Fibroblast of skin of back (primary cell): ENCODE results near the gene ZNF236.

Source experiments
- DNase-seq: peaks from one replicate; pipeline ENCODE4 v3.0.0-alpha.2; 2013

The ZNF236 gene

DNA sequence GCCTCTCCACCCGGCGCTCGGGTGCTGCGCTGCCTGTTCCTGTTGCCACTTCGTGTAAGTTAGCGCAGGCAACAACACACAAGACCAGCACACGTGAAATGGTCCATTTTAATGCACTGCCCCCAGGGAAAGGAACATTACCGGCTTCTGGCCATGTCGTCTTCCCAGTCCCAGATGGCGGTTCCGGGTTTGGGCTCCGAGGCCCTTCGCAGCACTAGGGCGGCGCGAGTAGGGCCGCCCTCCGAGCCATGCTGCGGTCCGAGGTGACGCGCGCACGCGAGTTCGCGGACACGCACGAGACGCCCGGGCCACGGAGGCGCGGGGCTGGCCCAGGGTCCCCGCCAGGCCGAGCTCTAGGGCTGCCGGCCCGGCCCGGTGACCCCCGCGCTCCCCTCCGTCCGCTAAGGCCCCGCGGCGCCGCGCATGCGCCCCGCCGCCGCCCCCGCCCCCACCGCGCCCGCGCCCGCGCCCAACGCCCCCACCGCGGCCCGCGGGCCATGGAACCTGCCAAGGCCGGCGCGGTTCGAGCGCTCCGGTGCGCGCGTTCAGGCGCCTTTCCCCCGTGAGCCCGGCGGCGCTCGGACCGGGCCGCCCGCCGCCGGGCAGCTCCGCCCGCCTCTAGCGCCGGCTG is 367 bp upstream of the ZNF236 start:
- peak; percentile 49 for DNase-seq

GRCh38 chr18:76823161-76823538 is 793 bp downstream of the ZNF236 start:
- no peak for DNase-seq

GRCh38 chr18:76823587-76824011 is 1.2 kb downstream of the ZNF236 start:
- DNase-seq: peak; percentile 21

GRCh38 chr18:76824145-76824676 is 1.9 kb downstream of the ZNF236 start:
- DNase-seq: no peak

DNA sequence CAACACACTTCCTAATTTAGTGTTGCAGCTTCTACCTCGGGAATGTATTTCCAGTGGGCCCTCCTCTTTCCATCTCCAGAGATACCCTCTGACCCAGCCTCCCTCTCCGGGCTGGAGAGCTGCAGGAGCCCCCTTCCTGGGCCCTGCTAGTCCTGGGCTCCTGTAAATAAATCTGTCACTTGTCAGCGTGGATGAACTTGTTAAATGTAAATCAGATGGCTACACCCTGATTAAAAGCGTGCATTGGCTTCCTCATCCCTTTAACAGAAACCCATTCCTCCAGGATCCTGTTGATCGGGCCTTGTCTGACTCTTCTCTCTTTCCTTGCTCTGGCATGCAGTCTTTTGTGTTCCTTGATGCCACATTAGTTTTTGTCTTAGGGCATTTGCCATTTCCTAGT is 2.4 kb downstream of the ZNF236 start:
- no peak for DNase-seq

DNA sequence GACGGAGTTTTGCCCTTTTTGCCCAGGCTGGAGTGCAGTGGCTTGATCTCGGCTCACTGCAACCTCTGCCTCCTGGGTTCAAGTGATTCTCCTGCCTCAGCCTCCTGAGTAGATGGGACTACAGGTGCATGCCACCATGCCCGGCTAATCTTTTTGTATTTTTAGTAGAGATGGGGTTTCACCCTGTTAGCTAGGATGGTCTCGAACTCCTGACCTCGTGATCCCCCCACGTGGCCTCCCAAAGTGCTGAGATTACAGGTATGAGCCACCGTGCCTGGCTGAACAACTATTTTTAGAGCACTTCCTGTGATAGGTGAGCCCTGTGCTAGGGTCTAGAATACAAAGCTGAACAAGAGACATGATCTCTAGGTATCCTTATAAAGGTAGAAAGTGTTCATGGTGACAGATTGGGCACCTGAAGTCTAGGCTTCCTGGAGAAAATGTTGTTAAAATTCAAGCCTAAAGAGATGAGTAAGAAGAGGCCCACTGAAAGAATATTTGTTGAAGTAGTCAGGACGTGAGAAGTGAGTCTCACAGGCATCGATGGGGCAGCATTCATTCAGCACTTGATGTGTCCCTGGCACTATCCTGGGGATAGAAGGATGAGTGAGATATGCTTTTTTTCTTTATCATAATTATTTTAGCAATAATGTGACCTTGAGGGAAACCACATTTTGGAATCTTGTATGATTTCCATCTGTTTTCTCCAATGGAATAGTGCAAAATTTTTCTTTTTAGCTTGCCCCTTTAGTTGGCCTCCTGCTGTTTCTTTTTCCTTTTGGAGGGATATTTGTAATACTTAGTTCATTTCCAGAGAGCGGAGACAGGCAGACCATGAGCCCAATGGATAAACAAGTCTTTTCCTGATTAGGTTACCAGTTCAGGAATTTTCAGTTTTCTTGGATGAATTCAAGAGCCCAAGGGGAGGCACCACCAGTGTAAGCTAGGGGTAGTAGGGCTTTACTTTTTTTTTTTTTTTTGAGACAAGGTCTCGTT is 5.1 kb downstream of the ZNF236 start:
- peak; percentile 64 for DNase-seq

GRCh38 chr18:76834379-76834778 is 12.0 kb downstream of the ZNF236 start:
- DNase-seq: no peak

DNA sequence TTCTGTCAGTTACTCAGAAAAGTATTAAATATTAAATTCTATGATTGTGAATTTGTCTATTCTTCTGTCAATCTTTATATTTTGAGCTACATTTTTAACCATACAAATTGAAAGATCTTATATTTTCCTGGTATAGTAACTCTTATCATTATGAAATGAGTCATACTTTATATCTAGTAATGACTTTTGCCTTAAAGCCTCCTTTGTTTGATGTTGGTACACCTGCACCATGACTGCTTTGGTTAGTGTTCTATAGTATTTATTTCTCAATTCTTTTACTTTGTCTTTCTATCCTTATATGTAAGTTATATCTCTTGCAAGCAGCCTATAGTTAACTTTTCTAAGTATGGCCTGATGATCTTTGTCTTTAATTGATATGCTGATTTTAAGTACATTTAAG is 13.0 kb downstream of the ZNF236 start:
- no peak for DNase-seq

- no peak for DNase-seq
These were observed 14.7 kb downstream of the ZNF236 start for GRCh38 chr18:76837071-76837470.

DNA sequence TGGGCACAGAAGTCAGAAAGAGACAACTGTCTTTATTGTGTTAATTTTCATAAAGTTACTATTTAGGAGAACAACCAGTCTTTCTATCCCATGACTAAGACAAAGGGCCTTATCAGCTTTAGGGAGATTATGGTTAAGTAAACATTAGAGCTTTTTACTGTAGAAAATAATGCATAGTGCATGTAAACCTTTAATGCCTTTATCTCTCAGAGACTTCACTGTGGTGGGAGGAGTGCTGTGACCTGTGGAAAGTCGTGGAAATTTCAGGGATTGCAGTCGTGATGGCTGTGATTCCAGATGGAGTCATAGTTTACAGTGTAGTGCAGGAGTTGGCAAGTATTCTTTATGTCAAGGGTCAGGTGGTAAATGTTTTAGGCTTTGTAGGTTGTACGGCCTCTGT is 15.8 kb downstream of the ZNF236 start:
- no peak for DNase-seq

DNA sequence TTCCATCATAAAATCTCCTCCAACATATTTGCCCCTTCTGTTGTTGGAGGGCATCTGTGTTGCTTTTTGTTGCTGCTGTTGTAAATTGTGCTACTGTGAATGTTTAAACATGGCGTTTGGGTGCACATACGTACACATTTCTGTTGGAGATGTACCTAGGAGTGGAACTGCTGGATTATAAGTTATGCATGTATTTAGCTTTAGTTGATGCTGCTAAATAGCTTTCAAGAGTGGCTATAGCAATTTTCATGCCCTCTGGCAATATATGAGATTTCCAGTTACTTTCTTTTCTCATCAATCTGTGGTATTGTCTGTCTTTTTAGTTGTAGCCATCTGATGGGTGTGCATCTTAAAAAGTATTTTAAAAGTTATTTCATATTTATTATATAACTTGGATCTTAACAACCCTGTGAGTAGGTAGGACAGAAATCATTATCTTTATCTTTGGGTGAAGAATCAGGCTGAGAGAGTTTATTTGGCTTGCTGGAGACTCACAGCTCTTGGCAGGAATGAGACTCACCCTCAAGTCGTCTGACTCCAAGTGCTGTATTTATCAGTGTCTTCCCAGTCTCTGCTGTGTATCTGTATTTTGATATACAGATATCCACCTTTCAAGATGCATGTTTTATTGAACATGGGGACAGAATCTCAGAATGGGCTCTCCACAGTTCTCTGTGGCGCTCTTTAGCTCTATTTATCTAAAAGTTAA is 16.9 kb downstream of the ZNF236 start:
- DNase-seq: no peak

DNA sequence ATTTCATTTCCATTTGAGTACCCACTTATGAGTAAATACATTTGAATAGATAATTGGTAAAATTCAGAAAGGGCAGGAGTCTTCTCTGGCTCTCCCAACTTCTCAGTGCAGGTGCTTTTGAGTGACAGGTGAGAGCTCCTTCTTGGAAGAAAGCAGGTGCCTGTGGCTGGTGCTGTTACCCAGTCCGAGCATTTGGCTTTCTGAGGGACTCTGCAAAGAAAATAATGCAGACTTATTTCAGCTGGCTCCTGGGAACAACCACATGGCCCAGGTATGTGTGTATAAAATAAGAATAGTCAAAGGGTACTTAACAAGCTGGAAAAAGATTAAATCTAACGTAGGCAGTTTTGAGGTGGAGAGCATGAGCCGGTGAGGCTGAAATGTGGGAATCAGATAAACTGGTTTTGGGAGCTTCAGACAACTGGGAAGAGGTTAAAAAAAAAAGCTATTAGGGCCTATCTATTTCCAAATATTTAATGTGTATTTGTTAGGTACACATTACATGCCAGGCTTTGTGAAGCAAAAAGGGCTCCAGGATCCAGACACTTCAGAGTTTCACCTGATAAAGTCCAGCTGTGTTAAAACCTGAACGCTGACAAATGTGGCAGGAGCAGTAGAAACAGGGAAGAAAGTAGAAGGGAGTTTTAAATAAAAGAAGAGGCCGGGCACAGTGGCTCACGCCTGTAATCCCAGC is 20.6 kb downstream of the ZNF236 start:
- DNase-seq: no peak

DNA sequence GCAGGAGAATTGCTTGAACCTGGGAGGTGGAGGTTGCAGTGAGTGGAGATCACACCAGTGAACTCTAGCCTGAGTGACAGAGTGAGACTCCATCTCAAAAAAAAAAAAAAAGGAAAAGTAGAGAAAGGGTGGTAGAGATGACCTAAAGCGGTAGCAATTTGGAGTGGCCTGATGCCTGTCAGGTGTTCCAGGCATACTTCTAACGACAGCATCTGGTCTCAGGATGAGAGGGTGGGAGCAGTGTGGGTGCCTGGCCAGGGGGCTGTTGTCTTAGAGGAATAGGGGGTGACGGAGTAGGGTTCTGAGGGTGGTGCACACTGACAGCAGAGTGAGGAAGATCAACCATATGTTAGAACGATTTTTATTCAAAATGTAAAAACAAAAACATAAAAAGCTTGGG is 21.8 kb downstream of the ZNF236 start:
- DNase-seq: no peak

DNA sequence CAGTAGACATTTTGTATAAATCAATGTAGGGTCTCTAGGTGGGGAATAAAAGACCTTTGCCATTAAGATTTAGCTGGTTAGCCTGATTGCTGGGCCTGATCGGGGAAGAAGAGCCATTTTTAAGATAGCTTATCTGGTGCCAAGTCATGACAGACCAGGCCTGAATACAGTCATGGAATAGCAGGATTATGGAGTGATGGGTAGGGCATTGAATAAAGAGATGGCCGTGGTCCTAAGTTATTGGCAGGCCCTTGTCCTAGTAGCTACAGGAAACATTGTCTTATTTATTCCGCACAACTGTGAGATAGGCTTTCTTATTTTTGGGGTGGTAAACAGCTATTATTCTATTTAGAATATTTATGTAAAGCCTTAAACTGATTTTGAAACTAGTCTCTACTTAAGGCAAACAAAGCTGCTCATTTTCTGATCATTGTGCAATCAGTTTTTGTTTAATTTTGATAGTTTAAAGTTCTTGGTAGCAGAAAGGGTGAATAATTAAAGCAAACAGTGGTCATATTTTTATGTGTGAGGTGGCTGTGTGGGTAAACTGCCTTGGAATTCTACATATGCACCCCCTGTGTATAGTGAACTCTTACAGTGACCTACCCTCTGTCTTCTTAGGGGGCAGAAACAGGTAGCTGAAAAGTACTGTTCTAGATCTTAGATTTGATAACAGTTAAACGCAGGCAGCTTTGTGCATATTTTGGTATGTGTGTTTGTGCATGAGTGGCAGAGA is 22.6 kb downstream of the ZNF236 start:
- DNase-seq: no peak

GRCh38 chr18:76846217-76846616 is 23.9 kb downstream of the ZNF236 start:
- no peak for DNase-seq

DNA sequence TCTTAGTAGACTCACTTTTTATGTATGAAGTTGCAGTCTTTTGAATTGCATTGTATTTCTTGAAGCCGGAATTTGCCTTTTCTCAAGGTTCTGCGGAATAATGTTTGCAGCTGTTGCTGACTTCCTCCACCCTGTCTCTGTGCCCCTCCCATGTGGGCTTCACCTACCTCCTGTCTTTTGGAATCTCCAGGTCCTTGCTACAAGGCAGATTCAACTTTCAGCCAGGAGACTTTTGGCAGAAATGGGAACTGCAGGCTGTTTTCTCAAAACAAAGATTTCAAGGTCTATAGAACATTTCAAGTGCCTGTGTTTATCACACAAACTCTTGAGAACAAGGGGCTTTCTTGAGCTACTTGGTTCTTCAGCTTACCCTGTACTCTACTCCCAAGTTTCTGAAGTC is 25.6 kb downstream of the ZNF236 start:
- DNase-seq: no peak

GRCh38 chr18:76850112-76850511 is 27.8 kb downstream of the ZNF236 start:
- no peak for DNase-seq

DNA sequence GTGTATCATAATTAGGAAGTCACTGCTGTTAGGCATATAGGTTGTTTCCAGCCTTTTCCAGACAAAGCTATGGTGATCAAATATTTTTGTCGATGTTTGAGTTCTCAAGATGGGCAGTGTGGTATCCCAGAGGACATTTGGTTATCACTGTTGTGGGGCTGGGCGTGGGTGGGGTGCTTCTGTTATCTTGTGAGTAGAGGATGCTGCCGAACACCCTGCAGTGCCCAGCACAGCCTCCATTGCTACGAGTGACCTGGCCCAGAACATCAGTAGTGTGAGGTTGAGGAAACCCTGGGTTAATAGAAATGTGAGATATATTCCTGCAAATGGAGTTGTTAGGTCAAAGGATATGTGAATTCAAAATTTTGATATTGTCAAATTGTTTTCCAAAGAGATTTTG is 33.2 kb downstream of the ZNF236 start:
- no peak for DNase-seq

DNA sequence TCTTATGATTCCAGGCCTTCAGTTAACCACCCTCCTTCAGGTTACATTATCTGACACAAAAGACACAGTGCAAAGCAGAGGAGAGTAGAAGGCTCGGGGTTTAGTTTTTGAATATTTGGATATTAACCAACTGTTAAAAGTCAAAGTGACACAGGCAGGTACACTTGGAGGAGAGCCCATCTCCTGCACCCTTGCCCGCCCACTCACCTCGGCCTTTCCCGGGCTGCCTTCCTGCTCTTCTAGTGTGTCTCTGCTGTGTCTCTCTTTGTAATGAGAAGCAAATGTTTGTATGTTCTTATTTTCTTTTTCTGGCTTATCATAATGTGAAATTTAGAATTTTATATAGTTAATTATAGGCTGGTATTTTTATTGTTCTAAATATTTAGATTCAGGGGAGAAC is 35.1 kb downstream of the ZNF236 start:
- no peak for DNase-seq

DNA sequence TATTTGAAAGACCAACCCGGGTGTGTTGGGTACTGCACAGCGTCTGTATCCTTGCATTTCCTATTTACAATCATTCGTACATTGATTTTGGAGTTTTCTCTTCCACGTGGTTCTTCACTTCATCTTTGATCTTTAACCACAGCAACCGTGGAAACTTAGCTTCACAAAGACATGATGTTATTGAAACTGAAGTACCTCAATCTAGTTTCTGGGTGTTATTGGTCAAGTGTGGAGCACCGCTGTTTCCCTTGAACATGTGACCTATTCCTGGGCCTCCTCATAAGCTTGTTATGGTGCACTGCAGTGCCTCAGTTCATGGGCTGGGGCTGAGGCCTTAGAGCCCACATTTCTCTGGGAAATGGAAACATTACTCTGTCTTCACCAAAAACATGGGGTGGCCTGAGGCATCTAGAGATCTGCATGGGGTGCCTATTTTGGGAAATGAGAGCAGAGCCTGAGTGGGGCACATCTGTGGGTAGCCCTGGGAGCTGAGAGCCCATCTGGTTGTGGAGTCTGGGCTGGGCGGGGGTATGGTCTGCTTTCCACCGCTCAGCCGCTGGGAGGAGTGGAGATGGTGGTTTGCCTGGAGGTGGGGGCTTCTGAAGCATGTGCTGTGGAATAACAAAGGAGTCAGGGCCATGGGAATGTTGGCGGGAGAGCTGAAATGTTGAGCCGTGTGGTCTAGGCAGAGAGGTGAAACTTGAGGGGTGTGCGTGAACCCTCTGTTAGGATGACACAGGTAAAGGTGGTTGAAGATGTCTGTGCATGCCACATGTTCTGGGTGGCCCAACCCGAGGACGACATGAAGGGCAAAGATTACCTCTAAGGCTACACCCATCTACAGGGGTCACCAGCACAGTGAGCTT is 37.4 kb downstream of the ZNF236 start:
- no peak for DNase-seq

- no peak for DNase-seq
These were observed 38.1 kb downstream of the ZNF236 start for GRCh38 chr18:76860411-76860810.
